Activated CD8-positive, alpha-beta memory T cell treated with anti-CD3 and anti-CD28 coated beads, Interleukin-2, amount 10 ng/mL, durations not matched to agents 7 days and 5 days (primary cell): ENCODE measurements around the gene POLG. TPM values are rescaled to one million over a fixed set of nuclear protein-coding genes. Genes with fewer than 3 reads are reported as not detected.
"Not testable (repeated sequence)": the region's sequence is repeated elsewhere in the genome, so short reads cannot be mapped to it uniquely, and the experiment has no call there.

Experiments
- ATAC-seq: fragments of 150-1000 bp; cut with Tn5 transposase; one replicate; pipeline ENCODE4 v1.10.0; 2021; ENCODE audit warnings: moderate library complexity
- CTCF ChIA-PET: fragments of 350-600 bp; sonication (Branson Sonifier 250); formaldehyde crosslinking; loops from one replicate; lab custom pipeline; 2021; ENCODE audit warnings: antibody characterized with exemption; lab: Charles Lee
- DNase-seq: peaks from one replicate; pipeline ENCODE4 v3.0.0-alpha.2; 2020
- H3K27ac Mint-ChIP-seq: one replicate; pipeline ENCODE4 v1.8.0; 2021; ENCODE audit warnings: mild to moderate bottlenecking, mixed read lengths
- H3K27me3 Mint-ChIP-seq: one replicate; pipeline ENCODE4 v1.8.0; 2021; ENCODE audit warnings: mixed read lengths
- H3K36me3 Mint-ChIP-seq: one replicate; pipeline ENCODE4 v1.8.0; 2021; ENCODE audit warnings: mild to moderate bottlenecking, mixed read lengths
- H3K4me1 Mint-ChIP-seq: one replicate; pipeline ENCODE4 v1.8.0; 2021; ENCODE audit warnings: mixed read lengths
- H3K4me3 Mint-ChIP-seq: one replicate; pipeline ENCODE4 v1.8.0; 2021; ENCODE audit warnings: mild to moderate bottlenecking, moderate library complexity, mixed read lengths
- H3K9me3 Mint-ChIP-seq: one replicate; pipeline ENCODE4 v1.8.0; 2022; ENCODE audit warnings: low read depth, mixed read lengths
- total RNA-seq, 2 experiments: library from RNA; stranded (reverse); gene quantifications; one replicate each; pipeline ENCODE4 v1.2.3, GENCODE V29; 2021

Gene POLG
- total RNA-seq, 2 experiments from 2014 or later, result 117 to 119 TPM

DNA sequence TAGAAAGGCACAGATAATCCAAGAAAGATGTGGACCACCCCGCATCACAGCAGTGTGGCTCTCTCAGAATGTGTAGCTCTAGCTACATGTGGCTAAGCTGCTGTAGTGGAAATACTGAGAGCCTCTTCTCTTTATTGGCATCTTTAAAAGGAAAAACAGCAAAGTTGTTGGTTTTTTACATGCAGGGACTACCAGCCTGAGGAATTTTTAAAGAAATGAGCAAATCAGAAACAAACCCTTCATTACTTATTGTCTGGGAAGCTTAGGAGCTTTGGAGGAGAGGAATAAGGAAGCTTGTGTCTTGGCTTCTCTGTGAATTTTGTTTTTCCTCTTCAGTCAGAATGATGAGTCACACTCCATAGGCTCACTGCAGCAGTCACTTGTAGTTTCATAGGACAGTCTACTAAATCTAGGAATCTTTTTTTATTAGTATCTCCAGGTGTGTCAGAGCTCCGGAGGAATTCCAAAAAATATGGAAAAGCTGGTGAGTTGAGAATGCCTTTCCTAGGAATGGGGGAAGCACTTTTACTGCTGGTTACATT, 27.5 kb downstream of the POLG start:
- CTCF ChIA-PET, result interaction anchor here (1.0 kb wide), 1 partner anchor 100 kb away, joined by 4 read pairs; no protein-coding TSS in a partner anchor
- Mint-ChIP-seq H3K4me1 (peaks cover 10% of the 10 kb centered on the region), H3K36me3 (peaks cover 76% of the 10 kb centered on the region), H3K27me3 (no peaks in the 10 kb centered on the region), H3K4me3 (no peak overlapping the region), H3K9me3 (no peaks in the 10 kb centered on the region), H3K27ac (peak overlapping the region; percentile 33)
- DNase-seq, result no peak
- ATAC-seq, result no peak

DNA sequence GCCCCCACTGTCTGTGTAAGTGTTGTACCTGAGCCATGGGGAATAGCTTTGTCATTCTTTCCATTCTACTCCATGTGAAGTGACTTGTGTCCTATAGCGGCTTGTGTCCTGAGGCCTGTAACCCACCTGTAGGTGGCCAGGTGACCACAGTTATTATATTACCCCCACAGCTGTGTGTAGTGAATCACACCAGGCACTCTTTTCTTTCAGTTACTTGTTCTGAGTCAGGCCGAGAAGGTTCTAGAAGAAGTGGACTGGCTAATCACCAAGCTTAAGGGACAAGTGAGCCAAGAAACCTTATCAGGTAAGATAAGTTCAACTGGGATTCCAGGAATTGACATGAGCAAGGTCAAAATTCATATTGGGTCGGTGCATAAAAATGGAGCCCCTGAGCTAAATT, 29.2 kb downstream of the POLG start:
- Mint-ChIP-seq H3K4me1 (peaks cover 28% of the 10 kb centered on the region), H3K27ac (no peak overlapping the region), H3K9me3 (no peaks in the 10 kb centered on the region), H3K27me3 (no peaks in the 10 kb centered on the region), H3K4me3 (no peak overlapping the region), H3K36me3 (peaks cover 81% of the 10 kb centered on the region)
- CTCF ChIA-PET, result interaction anchor here (1.0 kb wide), 1 partner anchor 12 kb away, joined by 3 read pairs; no protein-coding TSS in a partner anchor
- ATAC-seq (no peak), DNase-seq (no peak)

DNA sequence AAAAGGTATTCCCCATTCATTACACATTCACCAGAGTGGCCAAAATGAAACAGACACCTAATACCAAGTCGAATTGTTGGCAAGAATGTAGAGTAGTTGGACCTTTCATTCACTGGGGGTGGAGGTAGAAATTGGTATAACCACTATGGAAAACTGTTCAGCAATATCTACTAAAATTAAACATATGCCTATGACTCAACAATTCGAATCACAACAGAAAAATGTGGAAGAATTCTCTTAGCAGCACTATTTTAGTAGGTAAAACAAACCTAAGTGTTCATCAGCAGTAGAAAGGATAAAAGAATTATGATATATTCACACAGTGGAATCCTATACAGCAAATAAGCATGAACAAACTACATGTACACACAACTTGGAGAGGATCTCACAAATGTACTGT, 30.6 kb downstream of the POLG start:
- Mint-ChIP-seq H3K27ac (no peak overlapping the region), H3K4me3 (no peak overlapping the region), H3K4me1 (peaks cover 40% of the 10 kb centered on the region), H3K9me3 (no peaks in the 10 kb centered on the region), H3K27me3 (no peaks in the 10 kb centered on the region), H3K36me3 (peaks cover 82% of the 10 kb centered on the region)
- ATAC-seq, result no peak
- CTCF ChIA-PET, result no interaction called here
- DNase-seq, result no peak

DNA sequence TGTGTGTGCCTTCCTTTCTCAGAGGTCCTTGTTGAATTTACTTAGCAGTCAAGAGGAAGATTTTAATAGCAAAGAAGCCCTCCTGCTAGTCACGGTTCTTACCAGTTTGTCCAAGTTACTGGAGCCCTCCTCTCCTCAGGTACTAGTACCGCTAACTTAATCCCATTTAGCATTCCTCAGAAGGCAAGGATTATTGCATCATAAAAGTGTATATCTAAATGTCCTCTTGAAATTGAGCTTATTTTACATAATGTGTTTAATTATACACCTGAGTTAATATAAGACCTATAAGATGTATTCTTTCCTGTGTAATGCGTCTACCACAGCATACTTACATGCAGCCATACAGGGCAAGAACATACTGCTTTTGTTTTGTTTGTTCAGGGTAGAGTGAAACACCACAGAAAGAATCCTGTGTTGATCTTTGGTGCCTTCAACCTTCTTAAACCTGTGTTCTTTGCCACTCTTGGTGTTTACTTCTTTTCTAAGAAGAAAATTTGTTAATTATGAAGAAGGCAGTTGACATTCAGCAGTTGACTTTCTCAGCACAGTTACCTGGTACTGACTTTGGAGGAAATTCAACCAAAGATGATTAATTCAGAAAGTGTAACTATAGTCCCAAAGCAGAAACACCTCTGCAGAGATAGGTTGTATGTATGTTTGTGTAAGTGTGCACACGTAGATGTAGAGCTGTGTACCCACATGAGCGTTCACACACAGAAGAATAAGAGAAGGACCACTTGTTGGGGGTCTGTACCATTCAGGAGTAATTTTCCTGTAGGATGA, 33.1 kb downstream of the POLG start:
- H3K9me3 Mint-ChIP-seq, result no peaks in the 10 kb centered on the region
- H3K4me1 Mint-ChIP-seq, result peaks cover 49% of the 10 kb centered on the region
- H3K4me3 Mint-ChIP-seq, result no peak overlapping the region
- no peak for DNase-seq
- H3K36me3 Mint-ChIP-seq, result peaks cover 79% of the 10 kb centered on the region
- ATAC-seq, result peak; percentile 78
- no peaks in the 10 kb centered on the region for H3K27me3 Mint-ChIP-seq
- CTCF ChIA-PET, result interaction anchor here (0.6 to 3.4 kb wide), 6 partner anchors 11 to 960 kb away, joined by 3 to 28 read pairs (median 4); partner anchors contain the start of gene FANCI
- H3K27ac Mint-ChIP-seq, result peak overlapping the region; percentile 79

- CTCF ChIA-PET, result interaction anchor here (0.5 to 3.4 kb wide), 10 partner anchors 15 to 93 kb away, joined by 3 to 28 read pairs (median 4); partner anchors contain the start of gene FANCI
- Mint-ChIP-seq H3K36me3 (peaks cover 76% of the 10 kb centered on the region), H3K4me1 (peaks cover 50% of the 10 kb centered on the region), H3K4me3 (no peak overlapping the region), H3K27ac (peak overlapping the region; percentile 79), H3K27me3 (no peaks in the 10 kb centered on the region), H3K9me3 (no peaks in the 10 kb centered on the region)
- ATAC-seq (no peak), DNase-seq (no peak)
Observed at GRCh38 chr15:89299896-89300295, 34.7 kb downstream of the POLG start.

- CTCF ChIA-PET, result interaction anchor here (0.7 to 1.3 kb wide), 2 partner anchors 19 to 86 kb away, joined by 3 to 4 read pairs; no protein-coding TSS in a partner anchor
Observed at GRCh38 chr15:89293012-89293411, 41.6 kb downstream of the POLG start.

DNA sequence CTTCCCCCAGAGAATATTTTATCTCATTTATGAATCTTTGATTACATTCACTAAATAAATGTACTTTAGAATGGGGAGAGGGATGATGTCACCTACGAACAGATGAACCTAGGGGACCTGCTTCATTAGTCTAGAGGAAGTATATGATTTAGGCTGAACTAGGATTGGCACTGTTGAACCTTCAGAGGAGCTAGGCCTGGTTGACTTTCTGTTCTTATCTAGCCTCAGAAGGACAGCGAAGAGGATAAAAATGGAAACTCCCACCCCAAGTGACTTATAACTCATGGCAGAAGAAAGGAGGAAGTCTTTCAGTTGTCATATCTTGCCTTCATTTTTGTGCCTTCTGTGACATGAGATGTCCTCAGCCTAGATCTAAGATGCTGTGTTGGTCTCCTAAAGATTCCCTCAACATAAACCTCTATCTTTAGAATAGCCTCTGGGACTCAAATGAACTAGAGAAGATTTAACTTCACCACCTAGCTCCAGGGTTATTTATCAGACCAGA, 42.6 kb downstream of the POLG start:
- Mint-ChIP-seq H3K27ac (no peak overlapping the region), H3K9me3 (no peaks in the 10 kb centered on the region), H3K4me1 (peaks cover 3% of the 10 kb centered on the region), H3K27me3 (no peaks in the 10 kb centered on the region), H3K4me3 (no peak overlapping the region), H3K36me3 (peaks cover 68% of the 10 kb centered on the region)
- CTCF ChIA-PET, result interaction anchor here (1.3 kb wide), 1 partner anchor 18 kb away, joined by 4 read pairs; no protein-coding TSS in a partner anchor
- ATAC-seq (no peak), DNase-seq (no peak)

More at GRCh38 chr15:89293012-89293411, 41.6 kb downstream of the POLG start:
- Mint-ChIP-seq H3K4me3 (no peak overlapping the region), H3K27me3 (no peaks in the 10 kb centered on the region), H3K36me3 (peaks cover 68% of the 10 kb centered on the region), H3K27ac (no peak overlapping the region), H3K4me1 (peaks cover 6% of the 10 kb centered on the region), H3K9me3 (no peaks in the 10 kb centered on the region)
- no peak for DNase-seq
- no peak for ATAC-seq

DNA sequence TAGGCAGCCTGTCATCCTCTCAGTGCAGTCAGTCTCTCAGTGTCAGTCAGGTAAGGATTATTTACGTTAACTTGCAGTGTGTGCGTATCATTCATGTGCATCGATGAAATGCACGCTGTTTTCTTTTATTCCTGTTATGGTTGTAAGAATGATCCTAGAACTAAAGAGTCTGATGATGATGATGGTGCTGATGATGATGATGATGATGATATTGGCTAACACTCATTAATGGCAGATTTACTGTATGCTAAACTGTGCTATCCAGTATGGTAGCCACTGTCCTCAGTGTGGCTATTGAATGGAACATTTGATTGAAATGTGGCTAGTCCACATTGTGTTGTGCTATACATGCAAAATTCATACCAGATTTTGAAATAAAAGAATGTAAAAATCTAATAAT, 51.4 kb downstream of the POLG start:
- H3K4me1 Mint-ChIP-seq, result no peaks in the 10 kb centered on the region
- ATAC-seq (no peak), DNase-seq (no peak)
- no peak overlapping the region for H3K4me3 Mint-ChIP-seq
- no peaks in the 10 kb centered on the region for H3K9me3 Mint-ChIP-seq
- CTCF ChIA-PET, result interaction anchor here (1.3 to 4.1 kb wide), 2 partner anchors 34 to 76 kb away, joined by 3 to 16 read pairs; no protein-coding TSS in a partner anchor
- no peaks in the 10 kb centered on the region for H3K27me3 Mint-ChIP-seq
- H3K27ac Mint-ChIP-seq, result no peak overlapping the region
- peaks cover 67% of the 10 kb centered on the region for H3K36me3 Mint-ChIP-seq

DNA sequence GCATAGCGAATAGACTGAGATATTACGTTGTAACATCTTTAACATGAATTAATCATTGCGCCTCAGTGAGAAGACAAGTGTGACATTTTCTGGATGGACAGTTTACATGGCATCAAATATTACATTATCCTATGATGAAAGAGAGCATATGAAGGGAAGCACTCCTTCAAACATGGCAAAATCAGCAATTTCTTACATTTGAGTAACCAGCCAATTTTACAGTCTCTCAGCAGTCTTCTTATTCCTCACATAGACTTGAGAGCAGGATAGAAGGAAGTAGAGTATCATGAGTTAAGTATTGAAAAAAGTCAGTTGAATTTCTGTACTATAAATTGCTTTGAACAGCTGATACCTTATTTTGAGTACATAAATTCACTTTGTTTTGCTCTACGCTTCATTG, 52.0 kb downstream of the POLG start:
- peaks cover under 1% of the 10 kb centered on the region for H3K4me1 Mint-ChIP-seq
- H3K27me3 Mint-ChIP-seq, result no peaks in the 10 kb centered on the region
- DNase-seq, result no peak
- no peak overlapping the region for H3K4me3 Mint-ChIP-seq
- no peak for ATAC-seq
- no peaks in the 10 kb centered on the region for H3K9me3 Mint-ChIP-seq
- H3K36me3 Mint-ChIP-seq, result peaks cover 66% of the 10 kb centered on the region
- no peak overlapping the region for H3K27ac Mint-ChIP-seq
- CTCF ChIA-PET, result interaction anchor here (0.6 to 4.1 kb wide), 4 partner anchors 15 to 196 kb away, joined by 3 to 16 read pairs (median 3); no protein-coding TSS in a partner anchor

DNA sequence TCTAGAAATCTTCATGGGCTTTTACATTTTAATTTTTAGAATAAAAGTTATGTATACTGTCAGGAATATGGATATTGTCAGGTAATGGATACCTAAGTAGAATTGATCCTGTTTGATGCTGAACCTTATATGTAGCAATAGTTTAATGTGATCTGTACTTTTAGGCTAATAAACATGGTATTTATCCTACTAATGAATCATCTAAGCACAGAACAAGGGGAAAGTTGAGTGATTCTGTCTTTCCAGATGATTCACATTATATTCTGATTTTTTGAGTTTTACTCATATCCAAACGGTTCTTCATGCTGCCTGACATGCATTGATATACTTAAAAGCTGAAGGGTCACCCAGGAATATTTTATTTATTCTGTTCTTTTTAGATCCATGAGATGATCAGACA, 56.3 kb downstream of the POLG start:
- ATAC-seq (no peak), DNase-seq (no peak)
- Mint-ChIP-seq H3K36me3 (peaks cover 56% of the 10 kb centered on the region), H3K9me3 (no peaks in the 10 kb centered on the region), H3K4me1 (peaks cover 1% of the 10 kb centered on the region), H3K27ac (no peak overlapping the region), H3K4me3 (no peak overlapping the region), H3K27me3 (no peaks in the 10 kb centered on the region)
- CTCF ChIA-PET, result no interaction called here

DNA sequence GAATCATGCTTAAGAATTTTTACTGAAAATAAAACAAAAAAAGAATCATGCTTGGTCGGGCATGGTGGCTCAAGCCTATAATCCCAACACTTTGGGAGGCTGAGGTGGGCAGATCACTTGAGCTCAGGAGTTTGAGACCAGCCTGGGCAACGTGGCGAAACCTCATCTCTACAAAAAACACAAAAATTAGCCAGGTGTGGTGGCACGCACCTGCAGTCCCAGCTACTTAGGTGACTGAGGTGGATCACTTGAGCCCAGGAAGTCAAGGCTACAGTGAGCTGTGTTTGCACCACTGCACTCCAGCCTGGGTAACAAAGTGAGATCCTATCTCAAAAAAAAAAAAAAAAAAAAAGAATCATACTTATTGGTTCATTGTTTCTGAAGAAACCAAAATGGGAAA, 57.3 kb downstream of the POLG start:
- CTCF ChIA-PET, result interaction anchor here (0.5 to 1.1 kb wide), 3 partner anchors 10 to 70 kb away, joined by 3 to 4 read pairs (median 3); no protein-coding TSS in a partner anchor
- H3K4me3 Mint-ChIP-seq, H3K9me3 Mint-ChIP-seq: not testable (repeated sequence)

More for the DNA sequence above, 57.3 kb downstream of the POLG start:
- not testable (repeated sequence) for DNase-seq, H3K27ac Mint-ChIP-seq, H3K27me3 Mint-ChIP-seq, H3K4me1 Mint-ChIP-seq, ATAC-seq
- H3K36me3 Mint-ChIP-seq, result peaks cover 48% of the 10 kb centered on the region
